ENCODE measurements around the gene SPTLC3. TPM values are rescaled to one million over a fixed set of nuclear protein-coding genes. Genes with fewer than 3 reads are reported as not detected.
A peak's percentile ranks its signal among the peaks of the same experiment; 100 is the strongest.

The SPTLC3 gene
- total and polyA plus RNA-seq, 2 of the 13 experiments (the other 11 are each of a cell fraction or from before 2014, with no cell fraction given): 20.5 to 95.6 TPM

DNA sequence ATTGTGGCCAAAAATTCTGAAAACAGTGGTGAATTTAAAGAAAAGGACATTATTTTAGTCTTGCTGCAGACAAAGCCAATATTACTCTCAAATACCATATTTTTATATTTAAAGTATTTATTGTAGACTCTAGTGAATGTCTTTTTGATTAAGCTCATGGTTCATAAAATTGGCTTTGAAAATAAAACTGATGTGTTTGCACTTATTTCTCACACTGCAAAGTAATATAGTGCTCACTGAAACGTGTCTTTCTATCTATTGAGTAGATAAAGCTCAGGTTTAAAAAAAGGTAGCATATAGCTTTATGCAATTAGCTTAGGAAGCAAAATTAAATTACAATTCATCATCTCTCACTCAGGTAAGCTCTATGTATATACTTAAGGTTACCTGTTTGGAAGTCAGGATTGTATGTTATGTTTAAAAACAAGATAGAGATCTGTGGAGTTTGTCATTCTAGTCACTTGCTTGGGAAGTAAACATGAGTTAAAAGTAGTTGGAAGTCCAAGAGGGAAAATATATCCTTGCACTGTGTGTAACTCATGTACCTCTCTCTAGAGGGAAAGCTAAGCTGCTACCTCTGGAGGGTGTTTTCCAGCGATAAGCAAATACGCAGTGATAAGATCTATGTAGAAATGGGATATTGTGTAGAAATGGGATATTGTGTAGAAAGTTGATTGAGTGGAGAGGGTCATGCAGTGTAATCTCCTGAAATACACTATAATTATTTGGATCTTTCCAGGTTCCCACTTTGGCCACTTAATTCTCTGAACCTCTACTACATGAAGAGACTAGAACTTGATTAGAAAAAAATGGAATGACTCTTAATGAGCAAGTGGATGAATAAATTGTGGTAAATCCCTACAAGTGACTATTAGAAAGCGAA is 29.9 kb upstream of the SPTLC3 start (continued):
- TF ChIP-seq, protein P1, sequence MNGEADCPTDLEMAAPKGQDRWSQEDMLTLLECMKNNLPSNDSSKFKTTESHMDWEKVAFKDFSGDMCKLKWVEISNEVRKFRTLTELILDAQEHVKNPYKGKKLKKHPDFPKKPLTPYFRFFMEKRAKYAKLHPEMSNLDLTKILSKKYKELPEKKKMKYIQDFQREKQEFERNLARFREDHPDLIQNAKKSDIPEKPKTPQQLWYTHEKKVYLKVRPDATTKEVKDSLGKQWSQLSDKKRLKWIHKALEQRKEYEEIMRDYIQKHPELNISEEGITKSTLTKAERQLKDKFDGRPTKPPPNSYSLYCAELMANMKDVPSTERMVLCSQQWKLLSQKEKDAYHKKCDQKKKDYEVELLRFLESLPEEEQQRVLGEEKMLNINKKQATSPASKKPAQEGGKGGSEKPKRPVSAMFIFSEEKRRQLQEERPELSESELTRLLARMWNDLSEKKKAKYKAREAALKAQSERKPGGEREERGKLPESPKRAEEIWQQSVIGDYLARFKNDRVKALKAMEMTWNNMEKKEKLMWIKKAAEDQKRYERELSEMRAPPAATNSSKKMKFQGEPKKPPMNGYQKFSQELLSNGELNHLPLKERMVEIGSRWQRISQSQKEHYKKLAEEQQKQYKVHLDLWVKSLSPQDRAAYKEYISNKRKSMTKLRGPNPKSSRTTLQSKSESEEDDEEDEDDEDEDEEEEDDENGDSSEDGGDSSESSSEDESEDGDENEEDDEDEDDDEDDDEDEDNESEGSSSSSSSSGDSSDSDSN (CRISPR knock-in tag; IDR thresholded peaks at IDR 0.05): no peak
- no peak for TF ChIP-seq FOXM1 (CRISPR knock-in tag; IDR thresholded peaks at IDR 0.05)
- TF ChIP-seq ZNF772 (CRISPR knock-in tag; IDR thresholded peaks at IDR 0.05): 0 out of 2 replicates have a peak, but pooled peaks have one; percentile 43
- TF ChIP-seq, protein P2, sequence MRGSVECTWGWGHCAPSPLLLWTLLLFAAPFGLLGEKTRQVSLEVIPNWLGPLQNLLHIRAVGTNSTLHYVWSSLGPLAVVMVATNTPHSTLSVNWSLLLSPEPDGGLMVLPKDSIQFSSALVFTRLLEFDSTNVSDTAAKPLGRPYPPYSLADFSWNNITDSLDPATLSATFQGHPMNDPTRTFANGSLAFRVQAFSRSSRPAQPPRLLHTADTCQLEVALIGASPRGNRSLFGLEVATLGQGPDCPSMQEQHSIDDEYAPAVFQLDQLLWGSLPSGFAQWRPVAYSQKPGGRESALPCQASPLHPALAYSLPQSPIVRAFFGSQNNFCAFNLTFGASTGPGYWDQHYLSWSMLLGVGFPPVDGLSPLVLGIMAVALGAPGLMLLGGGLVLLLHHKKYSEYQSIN (CRISPR knock-in tag; IDR thresholded peaks at IDR 0.05; ENCODE audit: borderline replicate concordance): no peak
- TF ChIP-seq ZNF546 (CRISPR knock-in tag; conservative IDR thresholded peaks at IDR 0.05): 0 out of 2 replicates have a peak, but pooled peaks have one; percentile 24
- peak; percentile 10; the same call in 1 of the 2 replicates for TF ChIP-seq ZNF652 (CRISPR knock-in tag; IDR thresholded peaks at IDR 0.05; ENCODE audit: borderline replicate concordance, low read depth)
- TF ChIP-seq ONECUT2 (CRISPR knock-in tag; IDR thresholded peaks at IDR 0.05): peak; percentile 74; the same call in 1 of the 2 replicates
- peak; percentile 62; the same call in 1 of the 2 replicates for TF ChIP-seq REPIN1 (CRISPR knock-in tag; IDR thresholded peaks at IDR 0.05; ENCODE audit: borderline replicate concordance, low read depth)
- peak; percentile 99 for TF ChIP-seq ISL2 (CRISPR knock-in tag; IDR thresholded peaks at IDR 0.05)
- TF ChIP-seq FOXJ3 (CRISPR knock-in tag; IDR thresholded peaks at IDR 0.05; ENCODE audit: borderline replicate concordance): peak; percentile 97; the same call in 1 of the 2 replicates
- TF ChIP-seq MBD4 (IDR thresholded peaks at IDR 0.05; ENCODE audit: borderline replicate concordance, low read length): peak; percentile 46; the same call in 1 of the 2 replicates
- TF ChIP-seq, protein P3, sequence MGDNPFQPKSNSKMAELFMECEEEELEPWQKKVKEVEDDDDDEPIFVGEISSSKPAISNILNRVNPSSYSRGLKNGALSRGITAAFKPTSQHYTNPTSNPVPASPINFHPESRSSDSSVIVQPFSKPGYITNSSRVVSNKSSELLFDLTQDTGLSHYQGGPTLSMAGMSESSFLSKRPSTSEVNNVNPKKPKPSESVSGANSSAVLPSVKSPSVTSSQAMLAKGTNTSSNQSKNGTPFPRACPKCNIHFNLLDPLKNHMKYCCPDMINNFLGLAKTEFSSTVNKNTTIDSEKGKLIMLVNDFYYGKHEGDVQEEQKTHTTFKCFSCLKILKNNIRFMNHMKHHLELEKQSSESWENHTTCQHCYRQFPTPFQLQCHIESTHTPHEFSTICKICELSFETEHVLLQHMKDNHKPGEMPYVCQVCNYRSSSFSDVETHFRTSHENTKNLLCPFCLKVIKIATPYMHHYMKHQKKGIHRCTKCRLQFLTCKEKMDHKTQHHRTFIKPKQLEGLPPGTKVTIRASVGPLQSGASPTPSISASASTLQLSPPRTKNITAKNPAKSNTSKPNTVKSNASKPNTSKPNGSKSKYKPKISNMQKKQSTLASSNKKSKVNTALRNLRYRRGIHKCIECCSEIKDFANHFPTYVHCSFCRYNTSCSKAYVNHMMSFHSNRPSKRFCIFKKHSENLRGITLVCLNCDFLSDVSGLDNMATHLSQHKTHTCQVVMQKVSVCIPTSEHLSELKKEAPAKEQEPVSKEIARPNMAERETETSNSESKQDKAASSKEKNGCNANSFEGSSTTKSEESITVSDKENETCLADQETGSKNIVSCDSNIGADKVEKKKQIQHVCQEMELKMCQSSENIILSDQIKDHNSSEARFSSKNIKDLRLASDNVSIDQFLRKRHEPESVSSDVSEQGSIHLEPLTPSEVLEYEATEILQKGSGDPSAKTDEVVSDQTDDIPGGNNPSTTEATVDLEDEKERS (CRISPR knock-in tag; IDR thresholded peaks at IDR 0.05): peak; percentile 97
- peak; percentile 30 for TF ChIP-seq ASH2L (IDR thresholded peaks at IDR 0.05; ENCODE audit: insufficient read length, low read depth, low read length)
- peak; percentile 82 for TF ChIP-seq TP53 (CRISPR knock-in tag; conservative IDR thresholded peaks at IDR 0.05)
- 0 out of 2 replicates have a peak, but pooled peaks have one; percentile 30 for TF ChIP-seq ZNF33A (CRISPR knock-in tag; IDR thresholded peaks at IDR 0.05; ENCODE audit: borderline replicate concordance)
- peak in 1 of 2 experiments; percentile 93; a peak in 2 of 4 replicates for TF ChIP-seq EP300 (IDR thresholded peaks at IDR 0.05; ENCODE audit: low read depth in 2 of 2, low read length in 2 of 2)
- peak; percentile 58; the same call in 1 of the 2 replicates for TF ChIP-seq EP300 (CRISPR knock-in tag; IDR thresholded peaks at IDR 0.05; ENCODE audit: borderline replicate concordance)
- TF ChIP-seq KLF12 (CRISPR knock-in tag; IDR thresholded peaks at IDR 0.05; ENCODE audit: borderline replicate concordance): no peak
- TF ChIP-seq SOX6 (IDR thresholded peaks at IDR 0.05): no peak
- TF ChIP-seq SOX6 (CRISPR knock-in tag; IDR thresholded peaks at IDR 0.05): peak; percentile 94
- no peak for TF ChIP-seq CREB1 (IDR thresholded peaks at IDR 0.05)
- TF ChIP-seq CREB1 (CRISPR knock-in tag; IDR thresholded peaks at IDR 0.05): peak; percentile 59; the same call in 1 of the 2 replicates
- TF ChIP-seq FOXK1 (CRISPR knock-in tag; IDR thresholded peaks at IDR 0.05; ENCODE audit: borderline replicate concordance, low read depth): peak; percentile 83
